Panc1 (cell line): ENCODE measurements around the gene COMMD8. TPM values are rescaled to one million over a fixed set of nuclear protein-coding genes. Genes with fewer than 3 reads are reported as not detected.

ENCODE experiments used
- ATAC-seq: fragments of 200-7000 bp; cut with Tn5 transposase; 2 replicates; pipeline ENCODE4 v1.9.1; 2020; ENCODE audit warnings: mild to moderate bottlenecking, moderate library complexity
- BruUV-seq: library from RNA; stranded (reverse); fragments of 400-500 nt; replicated peaks from 2 replicates; lab custom pipeline; 2021; lab: Mats Ljungman, UMichigan
- CTCF ChIA-PET: fragments of 300-600 bp; sonication (Branson Sonifier 250); formaldehyde crosslinking; loops from one replicate; lab custom pipeline; 2022; ENCODE audit warnings: antibody characterized with exemption; lab: Charles Lee
- POLR2A ChIA-PET: fragments of 300-600 bp; sonication (Branson Sonifier 250); formaldehyde crosslinking; loops from one replicate; lab custom pipeline; 2022; ENCODE audit warnings: antibody characterized with exemption; lab: Charles Lee
- DNase-seq: peaks from one replicate; pipeline ENCODE4 v3.0.0-alpha.2; 2010; ENCODE audit warnings: low read depth, low spot score
- H3K27ac ChIP-seq: 2 replicates; pipeline ENCODE4 v1.5.1; 2011; ENCODE audit warnings: mild to moderate bottlenecking, low read length, inconsistent platforms
- H3K27me3 ChIP-seq: fragments of 200-500 bp; sonication (Bioruptor generic); 2 replicates; pipeline ENCODE4 v1.6.0; 2014; ENCODE audit warnings: low read length, inconsistent platforms; ENCODE audit not compliant: control insufficient read depth, insufficient read depth
- H3K36me3 ChIP-seq: fragments of 200-500 bp; sonication (Bioruptor generic); 2 replicates; pipeline ENCODE4 v1.5.1; 2014; ENCODE audit warnings: inconsistent platforms, mild to moderate bottlenecking, low read length, moderate library complexity; ENCODE audit not compliant: control insufficient read depth, insufficient read depth
- H3K4me1 ChIP-seq: 2 replicates; pipeline ENCODE4 v1.5.1; 2011; ENCODE audit warnings: inconsistent platforms, mild to moderate bottlenecking, low read length, moderate library complexity; ENCODE audit not compliant: control insufficient read depth, insufficient read depth
- H3K4me3 ChIP-seq, 2 experiments: 2 replicates each; pipeline ENCODE4 v1.5.1; 2011 to 2012; ENCODE audit warnings: low read depth in 2 of 2, low read length in 2 of 2, mild to moderate bottlenecking in 2 of 2, inconsistent platforms in 1 of 2, moderate library complexity in 1 of 2
- H3K9me3 ChIP-seq: fragments of 200-500 bp; sonication (Bioruptor generic); 2 replicates; pipeline ENCODE4 v1.5.1; 2014; ENCODE audit warnings: low read depth, mild to moderate bottlenecking, inconsistent platforms, low read length, moderate library complexity; ENCODE audit not compliant: control insufficient read depth, insufficient read depth
- CTCF ChIP-seq: fragments of 450-650 bp; IDR thresholded peaks from 2 replicates; pipeline ENCODE4 v1.5.1; 2017; ENCODE audit warnings: mild to moderate bottlenecking
- POLR2AphosphoS5 ChIP-seq: IDR thresholded peaks from 2 replicates; pipeline ENCODE4 v1.6.1; 2012; ENCODE audit warnings: mild to moderate bottlenecking, low read depth, low read length, moderate library complexity
- REST ChIP-seq, 2 experiments: IDR thresholded peaks; 2 replicates each; pipeline ENCODE4 v1.6.1; 2011 to 2012; ENCODE audit warnings: low read depth in 2 of 2, control low read depth in 1 of 2, low read length in 1 of 2, mild to moderate bottlenecking in 1 of 2, moderate library complexity in 1 of 2; ENCODE audit not compliant: insufficient read depth in 1 of 2
- SIN3A ChIP-seq: IDR thresholded peaks from 2 replicates; pipeline ENCODE4 v1.6.1; 2012; ENCODE audit warnings: low read depth, mild to moderate bottlenecking, low read length, moderate library complexity, borderline replicate concordance; ENCODE audit not compliant: insufficient read depth
- TCF7L2 ChIP-seq: IDR thresholded peaks from 2 replicates; pipeline ENCODE4 v1.6.1; 2011; ENCODE audit warnings: mild to moderate bottlenecking, low read depth, low read length, inconsistent platforms
- in situ Hi-C: cut with HindIII; loops from 2 replicates; pipeline ENCODE4 v1.10.0; 2016; ENCODE audit warnings: low sequenced_read_pairs, low pct_unique_long_range_greater_than_20kb
- intact Hi-C: fragments of 100-400 bp; cut with micrococcal nuclease; formaldehyde crosslinking; loops from one replicate; pipeline ENCODE4 v1.10.0; 2022; ENCODE audit not compliant: unreplicated experiment
- total RNA-seq: library from RNA; stranded (reverse); gene quantifications from one replicate; pipeline ENCODE4 v1.2.1, GENCODE V29; 2021; ENCODE audit not compliant: unreplicated experiment

The COMMD8 gene
- total RNA-seq, 1 experiment from 2014 or later: 22.0 TPM

GRCh38 chr4:47451657-47452056 lies 11.8 kb downstream of the COMMD8 start:
- Histone ChIP-seq H3K27ac (no peak overlapping the region), H3K9me3 (no peaks in the 10 kb centered on the region), H3K36me3 (no peaks in the 10 kb centered on the region; the same call in 1 of the 2 replicates), H3K4me3 (no peak overlapping the region), H3K4me1 (no peaks in the 10 kb centered on the region), H3K27me3 (no peaks in the 10 kb centered on the region)
- ChIA-PET CTCF (no interaction called here), POLR2A (no interaction called here)
- ATAC-seq (no peak), DNase-seq (no peak)
- in situ Hi-C loops (no loop called here), intact Hi-C loops (no loop called here)
- BruUV-seq: no TSS peak
- no peak for TF ChIP-seq TCF7L2
- TF ChIP-seq REST (IDR thresholded peaks at IDR 0.05; ENCODE audit: insufficient read depth in 1 of 2, low read depth in 2 of 2, low read length in 1 of 2): no peak
- no peak for TF ChIP-seq POLR2AphosphoS5
- no peak for TF ChIP-seq SIN3A
- TF ChIP-seq CTCF: no peak

GRCh38 chr4:47444031-47444430 lies 19.5 kb downstream of the COMMD8 start:
- POLR2A ChIA-PET: no interaction called here
- no peaks in the 10 kb centered on the region for H3K36me3 ChIP-seq
- H3K4me3 ChIP-seq: no peak overlapping the region
- TF ChIP-seq CTCF: no peak
- no peak for TF ChIP-seq POLR2AphosphoS5
- TF ChIP-seq SIN3A: no peak
- DNase-seq (no peak), ATAC-seq (no peak)
- in situ Hi-C loops (no loop called here), intact Hi-C loops (no loop called here)
- H3K4me1 ChIP-seq: no peaks in the 10 kb centered on the region
- H3K27ac ChIP-seq: no peak overlapping the region
- H3K27me3 ChIP-seq: no peaks in the 10 kb centered on the region
- CTCF ChIA-PET: no interaction called here
- BruUV-seq: no TSS peak
- H3K9me3 ChIP-seq: no peaks in the 10 kb centered on the region
